ENCODE data around the gene ARSH. TPM values are rescaled to one million over a fixed set of nuclear protein-coding genes. Genes with fewer than 3 reads are reported as not detected.
"Not testable (repeated sequence)": the region's sequence is repeated elsewhere in the genome, so short reads cannot be mapped to it uniquely, and the experiment has no call there.

Gene ARSH
- total RNA-seq, 1 experiment from 2014 or later, result not detected

DNA sequence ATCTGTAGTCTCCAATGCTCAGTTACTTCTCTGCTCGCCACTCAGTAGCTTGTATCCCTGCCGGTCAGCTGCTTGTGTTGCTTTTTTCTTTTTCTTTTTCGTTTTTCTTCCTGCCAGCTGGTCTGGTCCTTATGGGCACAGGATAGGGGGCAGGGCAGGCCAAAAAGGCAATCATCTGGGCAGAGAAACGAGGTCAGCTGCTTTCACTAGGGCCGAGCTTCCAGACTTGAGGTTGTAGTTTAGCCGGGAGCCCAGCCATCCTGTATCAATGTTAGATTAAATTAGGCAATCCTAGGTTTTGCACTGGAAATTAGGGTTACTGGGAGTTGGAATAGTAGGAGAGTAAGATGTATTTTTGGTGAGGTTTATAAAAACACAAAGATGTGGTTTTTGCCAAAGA is 38.3 kb downstream of the ARSH start:
- Histone ChIP-seq H3K4me2 (no peak overlapping the region), H3K27ac (no peak overlapping the region), H3K27me3 (ENCODE audit: insufficient read depth, low read depth) (peaks cover 8% of the 10 kb centered on the region; the same call in 1 of the 2 replicates), H3K9me3 (ENCODE audit: insufficient read depth, low read depth) (no peaks in the 10 kb centered on the region), H3K4me3 (no peak overlapping the region), H3F3A (ENCODE audit: insufficient read depth, low read depth) (no peaks in the 10 kb centered on the region), H3K36me3 (ENCODE audit: low read depth) (no peaks in the 10 kb centered on the region), H4K20me1 (ENCODE audit: insufficient read depth) (no peaks in the 10 kb centered on the region), H3K9me2 (ENCODE audit: insufficient read depth) (no peaks in the 10 kb centered on the region), H3K79me2 (ENCODE audit: low read depth) (no peaks in the 10 kb centered on the region), H3K4me1 (replicated peaks; ENCODE audit: insufficient read depth) (no peaks in the 10 kb centered on the region), H2AFZ (no peak overlapping the region)
- CTCF ChIA-PET, result no interaction called here
- intact Hi-C loops (cut with micrococcal nuclease; ENCODE audit: unreplicated experiment), result no loop called here
- no TSS peak for BruUV-seq (replicated peaks)
- POLR2A ChIA-PET (ENCODE audit: unreplicated experiment), result no interaction called here
- TF ChIP-seq, protein P1, sequence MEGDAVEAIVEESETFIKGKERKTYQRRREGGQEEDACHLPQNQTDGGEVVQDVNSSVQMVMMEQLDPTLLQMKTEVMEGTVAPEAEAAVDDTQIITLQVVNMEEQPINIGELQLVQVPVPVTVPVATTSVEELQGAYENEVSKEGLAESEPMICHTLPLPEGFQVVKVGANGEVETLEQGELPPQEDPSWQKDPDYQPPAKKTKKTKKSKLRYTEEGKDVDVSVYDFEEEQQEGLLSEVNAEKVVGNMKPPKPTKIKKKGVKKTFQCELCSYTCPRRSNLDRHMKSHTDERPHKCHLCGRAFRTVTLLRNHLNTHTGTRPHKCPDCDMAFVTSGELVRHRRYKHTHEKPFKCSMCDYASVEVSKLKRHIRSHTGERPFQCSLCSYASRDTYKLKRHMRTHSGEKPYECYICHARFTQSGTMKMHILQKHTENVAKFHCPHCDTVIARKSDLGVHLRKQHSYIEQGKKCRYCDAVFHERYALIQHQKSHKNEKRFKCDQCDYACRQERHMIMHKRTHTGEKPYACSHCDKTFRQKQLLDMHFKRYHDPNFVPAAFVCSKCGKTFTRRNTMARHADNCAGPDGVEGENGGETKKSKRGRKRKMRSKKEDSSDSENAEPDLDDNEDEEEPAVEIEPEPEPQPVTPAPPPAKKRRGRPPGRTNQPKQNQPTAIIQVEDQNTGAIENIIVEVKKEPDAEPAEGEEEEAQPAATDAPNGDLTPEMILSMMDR (conservative IDR thresholded peaks at IDR 0.05), result no peak
- no peak for TF ChIP-seq EZH2 (IDR thresholded peaks at IDR 0.05; ENCODE audit: low read depth)
- no peak for DNase-seq

DNA sequence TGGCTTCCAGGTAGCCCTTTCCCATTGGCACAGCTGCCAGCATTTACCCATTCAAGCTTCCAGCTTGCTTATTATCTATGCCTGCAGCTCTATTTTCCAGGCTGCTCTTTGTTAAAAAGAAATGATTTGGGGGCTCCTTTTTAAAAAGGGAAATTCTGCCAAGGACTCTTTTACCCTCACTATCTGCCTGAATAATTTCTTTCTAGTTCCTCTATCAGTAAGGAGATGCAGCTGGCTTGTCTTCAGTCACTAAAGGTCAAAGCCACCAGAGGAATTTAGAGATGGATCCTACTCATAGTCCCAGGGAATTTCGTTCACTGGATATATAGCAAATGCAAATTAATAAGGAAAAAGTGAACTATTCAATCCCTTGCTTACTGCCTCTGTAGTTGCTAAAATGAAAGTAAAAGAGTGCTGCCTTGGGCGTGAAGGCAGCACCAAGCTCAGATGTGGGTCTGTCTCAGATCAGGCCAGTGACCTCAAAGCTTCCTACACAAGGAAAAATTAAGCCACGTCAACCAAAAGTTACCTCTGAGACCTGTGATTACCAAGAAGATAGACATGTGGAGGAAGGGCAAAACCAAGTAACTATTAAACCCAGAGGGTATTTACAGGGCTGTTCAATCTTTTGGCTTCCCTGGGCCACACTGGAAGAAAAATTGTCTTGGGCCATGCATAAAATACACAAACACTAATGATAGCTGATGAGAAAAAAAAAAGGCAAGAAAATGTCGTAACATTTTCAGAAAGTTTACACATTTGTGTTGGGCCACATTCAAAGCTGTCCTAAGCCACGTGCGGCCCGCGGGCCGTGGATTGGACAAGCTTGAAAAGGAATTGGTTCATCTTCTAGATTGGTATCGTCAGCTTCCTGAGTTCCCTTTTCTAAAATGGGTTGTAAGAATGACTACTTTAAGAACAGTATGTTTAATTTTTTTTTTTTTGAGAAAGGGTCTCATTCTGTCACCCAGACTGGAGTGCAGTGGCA is 40.2 kb downstream of the ARSH start:
- ChIA-PET CTCF (no interaction called here), POLR2A (ENCODE audit: unreplicated experiment) (no interaction called here)
- Histone ChIP-seq H3K27me3 (ENCODE audit: insufficient read depth, low read depth) (peaks cover 8% of the 10 kb centered on the region; the same call in 1 of the 2 replicates), H3K4me2 (0 out of 2 replicates have a peak overlapping the region, but pooled peaks have one; percentile 29), H3K4me1 (replicated peaks; ENCODE audit: insufficient read depth) (no peaks in the 10 kb centered on the region), H2AFZ (no peak overlapping the region), H3K79me2 (ENCODE audit: low read depth) (no peaks in the 10 kb centered on the region), H3K27ac (no peak overlapping the region), H3K9me3 (ENCODE audit: insufficient read depth, low read depth) (no peaks in the 10 kb centered on the region), H3F3A (ENCODE audit: insufficient read depth, low read depth) (no peaks in the 10 kb centered on the region), H3K4me3 (no peak overlapping the region), H4K20me1 (ENCODE audit: insufficient read depth) (no peaks in the 10 kb centered on the region), H3K9me2 (ENCODE audit: insufficient read depth) (no peaks in the 10 kb centered on the region), H3K36me3 (ENCODE audit: low read depth) (no peaks in the 10 kb centered on the region)
- TF ChIP-seq, protein P1 (conservative IDR thresholded peaks at IDR 0.05), result no peak
- TF ChIP-seq EZH2 (IDR thresholded peaks at IDR 0.05; ENCODE audit: low read depth), result no peak
- BruUV-seq (replicated peaks), result no TSS peak
- DNase-seq, result peak in 1 of 2 experiments; percentile 34
- intact Hi-C loops (cut with micrococcal nuclease; ENCODE audit: unreplicated experiment), result no loop called here

DNA sequence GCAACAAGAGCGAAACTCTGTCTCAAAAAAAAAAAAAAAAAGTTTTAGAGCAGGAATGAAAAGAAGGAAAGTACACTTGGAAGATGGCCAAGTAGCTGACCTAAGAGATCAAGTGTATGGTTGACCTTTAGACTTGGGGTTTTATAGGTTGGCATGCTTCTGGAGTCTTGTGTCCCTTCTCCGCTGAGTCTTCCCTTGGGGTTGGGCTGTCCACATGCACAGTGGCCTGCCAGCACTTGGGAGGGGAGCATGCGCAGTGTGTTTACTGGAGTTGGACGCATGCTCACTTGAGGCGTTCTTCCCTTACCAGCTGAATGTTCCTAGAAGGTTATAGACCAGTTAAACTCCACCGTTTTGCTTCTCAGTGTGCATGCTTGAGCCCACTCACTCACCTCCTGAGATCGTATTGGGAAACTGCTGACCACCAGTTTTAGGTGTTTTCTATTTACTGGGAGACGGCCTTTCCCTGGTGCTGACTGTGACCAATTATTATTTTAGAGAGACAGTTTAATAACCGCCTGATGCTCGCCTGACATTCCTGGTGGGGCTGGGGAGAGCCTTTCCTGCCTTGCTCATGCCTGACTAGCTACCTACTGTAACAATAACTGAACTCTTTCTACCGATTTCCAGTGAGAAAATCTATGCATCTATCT is 44.3 kb downstream of the ARSH start:
- BruUV-seq (replicated peaks); H2AFZ ChIP-seq; H3K27ac ChIP-seq; H3K27me3 ChIP-seq (ENCODE audit: insufficient read depth, low read depth); intact Hi-C loops (cut with micrococcal nuclease; ENCODE audit: unreplicated experiment); POLR2A ChIA-PET (ENCODE audit: unreplicated experiment); H3K4me1 ChIP-seq (replicated peaks; ENCODE audit: insufficient read depth); H3K4me3 ChIP-seq; DNase-seq; H4K20me1 ChIP-seq (ENCODE audit: insufficient read depth); H3F3A ChIP-seq (ENCODE audit: insufficient read depth, low read depth); H3K9me3 ChIP-seq (ENCODE audit: insufficient read depth, low read depth); H3K36me3 ChIP-seq (ENCODE audit: low read depth); H3K9me2 ChIP-seq (ENCODE audit: insufficient read depth); H3K79me2 ChIP-seq (ENCODE audit: low read depth); CTCF ChIA-PET; H3K4me2 ChIP-seq: not testable (repeated sequence)

Data from PC-9 (cell line).